ENCODE results near the gene OSBP. TPM values are rescaled to one million over a fixed set of nuclear protein-coding genes. Genes with fewer than 3 reads are reported as not detected.
A peak's percentile ranks its signal among the peaks of the same experiment; 100 is the strongest.

Gene OSBP
- total and polyA plus RNA-seq, 9 of the 15 experiments (the other 6 are each of a cell fraction or from before 2014, with no cell fraction given), result 11.7 to 49.0 (median 28.7) TPM

- peak; percentile 78; the same call in 1 of the 2 replicates for TF ChIP-seq ZNF518B (CRISPR knock-in tag; IDR thresholded peaks at IDR 0.05)
- no peak for TF ChIP-seq CCAR2 (IDR thresholded peaks at IDR 0.05; ENCODE audit: low read depth, low read length)
- no peak for TF ChIP-seq ADNP (tag; IDR thresholded peaks at IDR 0.05)
- no peak for TF ChIP-seq KLF6 (CRISPR knock-in tag; IDR thresholded peaks at IDR 0.05; ENCODE audit: borderline replicate concordance)
- TF ChIP-seq ETV6 (IDR thresholded peaks at IDR 0.05; ENCODE audit: borderline replicate concordance in 1 of 2, low read depth in 2 of 2, low read length in 1 of 2), result no peak
- TF ChIP-seq ETV6 (CRISPR knock-in tag; IDR thresholded peaks at IDR 0.05; ENCODE audit: borderline replicate concordance), result no peak
- TF ChIP-seq ATF3 (IDR thresholded peaks at IDR 0.05), result peak; percentile 95
- peak; percentile 61; the same call in 1 of the 2 replicates for TF ChIP-seq ATF3 (CRISPR knock-in tag; conservative IDR thresholded peaks at IDR 0.05)
- TF ChIP-seq EZH2 (IDR thresholded peaks at IDR 0.05; ENCODE audit: borderline replicate concordance, low read depth, low read length), result no peak
- no peak for TF ChIP-seq ZNF408 (CRISPR knock-in tag; IDR thresholded peaks at IDR 0.05; ENCODE audit: low read depth)
- peak; percentile 68; the same call in 1 of the 2 replicates for TF ChIP-seq BACH1 (tag; IDR thresholded peaks at IDR 0.05)
- no peak for TF ChIP-seq RBM17 (IDR thresholded peaks at IDR 0.05; ENCODE audit: borderline replicate concordance, low read depth, low read length)
- no peak for TF ChIP-seq ZKSCAN3 (CRISPR knock-in tag; IDR thresholded peaks at IDR 0.05)
- no peak for TF ChIP-seq ZNF707 (CRISPR knock-in tag; conservative IDR thresholded peaks at IDR 0.05)
- peak; percentile 98 for TF ChIP-seq POLR2H (tag; IDR thresholded peaks at IDR 0.05; ENCODE audit: low read depth)
- no peak for TF ChIP-seq CHD4 (IDR thresholded peaks at IDR 0.05; ENCODE audit: insufficient read depth, insufficient replicate concordance, low read depth, low read length, poor library complexity, severe bottlenecking)
- TF ChIP-seq, protein P1, sequence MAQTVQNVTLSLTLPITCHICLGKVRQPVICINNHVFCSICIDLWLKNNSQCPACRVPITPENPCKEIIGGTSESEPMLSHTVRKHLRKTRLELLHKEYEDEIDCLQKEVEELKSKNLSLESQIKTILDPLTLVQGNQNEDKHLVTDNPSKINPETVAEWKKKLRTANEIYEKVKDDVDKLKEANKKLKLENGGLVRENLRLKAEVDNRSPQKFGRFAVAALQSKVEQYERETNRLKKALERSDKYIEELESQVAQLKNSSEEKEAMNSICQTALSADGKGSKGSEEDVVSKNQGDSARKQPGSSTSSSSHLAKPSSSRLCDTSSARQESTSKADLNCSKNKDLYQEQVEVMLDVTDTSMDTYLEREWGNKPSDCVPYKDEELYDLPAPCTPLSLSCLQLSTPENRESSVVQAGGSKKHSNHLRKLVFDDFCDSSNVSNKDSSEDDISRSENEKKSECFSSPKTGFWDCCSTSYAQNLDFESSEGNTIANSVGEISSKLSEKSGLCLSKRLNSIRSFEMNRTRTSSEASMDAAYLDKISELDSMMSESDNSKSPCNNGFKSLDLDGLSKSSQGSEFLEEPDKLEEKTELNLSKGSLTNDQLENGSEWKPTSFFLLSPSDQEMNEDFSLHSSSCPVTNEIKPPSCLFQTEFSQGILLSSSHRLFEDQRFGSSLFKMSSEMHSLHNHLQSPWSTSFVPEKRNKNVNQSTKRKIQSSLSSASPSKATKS (CRISPR knock-in tag; IDR thresholded peaks at IDR 0.05), result peak; percentile 37; the same call in 1 of the 2 replicates
- TF ChIP-seq E2F5 (CRISPR knock-in tag; IDR thresholded peaks at IDR 0.05), result no peak
- TF ChIP-seq MAZ (CRISPR knock-in tag; conservative IDR thresholded peaks at IDR 0.05 in 1 of 2, IDR thresholded peaks at IDR 0.05 in 1 of 2), result no peak
- no peak for TF ChIP-seq ZSCAN29 (IDR thresholded peaks at IDR 0.05)
Observed at GRCh38 chr11:59545179-59546020, 70.2 kb downstream of the OSBP start (continued).

All from K562 (cell line).